Karpas-422 (cell line): ENCODE measurements around the gene LARGE1. TPM values are rescaled to one million over a fixed set of nuclear protein-coding genes. Genes with fewer than 3 reads are reported as not detected.

Experiments
- DNase-seq: peaks from one replicate; pipeline ENCODE4 v3.0.0-alpha.2; 2015
- H2AFZ ChIP-seq: fragments of 200-600 bp; sonication (generic); 2 replicates; pipeline ENCODE4 v1.6.1; 2014; ENCODE audit warnings: antibody characterized with exemption, low read length, mixed read lengths
- H3K27ac ChIP-seq: fragments of 200-600 bp; sonication (generic); 2 replicates; pipeline ENCODE4 v1.5.1; 2014; ENCODE audit warnings: mild to moderate bottlenecking, low read length, moderate library complexity
- H3K27me3 ChIP-seq: fragments of 200-600 bp; sonication (generic); 2 replicates; pipeline ENCODE4 v1.6.1; 2014; ENCODE audit warnings: low read length, mixed read lengths
- H3K36me3 ChIP-seq: fragments of 200-600 bp; sonication (generic); 2 replicates; pipeline ENCODE4 v1.6.1; 2014; ENCODE audit warnings: low read length, mixed read lengths; ENCODE audit not compliant: insufficient read depth
- H3K4me1 ChIP-seq: fragments of 200-600 bp; sonication (generic); 2 replicates; pipeline ENCODE4 v1.6.1; 2014; ENCODE audit warnings: mild to moderate bottlenecking, low read length, mixed read lengths
- H3K4me2 ChIP-seq: fragments of 200-600 bp; sonication (generic); 2 replicates; pipeline ENCODE4 v1.6.1; 2014; ENCODE audit warnings: low read length, low read depth, mild to moderate bottlenecking; ENCODE audit not compliant: poor library complexity, severe bottlenecking
- H3K4me3 ChIP-seq: fragments of 200-600 bp; sonication (generic); 2 replicates; pipeline ENCODE4 v1.5.1; 2014; ENCODE audit warnings: mild to moderate bottlenecking, antibody characterized with exemption, low read length, mixed read lengths
- H3K79me2 ChIP-seq: fragments of 200-600 bp; sonication (generic); 2 replicates; pipeline ENCODE4 v1.6.1; 2014; ENCODE audit warnings: mild to moderate bottlenecking, low read length, mixed read lengths
- H3K9ac ChIP-seq: fragments of 200-600 bp; sonication (generic); 2 replicates; pipeline ENCODE4 v1.6.0; 2014; ENCODE audit warnings: low read length
- H3K9me2 ChIP-seq: fragments of 200-600 bp; sonication (generic), shearing (Covaris generic); replicated peaks from 2 replicates; pipeline ENCODE4 v1.6.0; 2014; ENCODE audit warnings: mild to moderate bottlenecking, low read length, moderate library complexity; ENCODE audit not compliant: insufficient read depth
- H3K9me3 ChIP-seq: fragments of 300-700, 200-600 bp; sonication (generic); 2 replicates; pipeline ENCODE4 v1.6.1; 2014; ENCODE audit warnings: low read length, mixed read lengths
- H4K20me1 ChIP-seq: fragments of 200-600 bp; sonication (generic); 2 replicates; pipeline ENCODE4 v1.6.1; 2014; ENCODE audit warnings: mild to moderate bottlenecking, antibody characterized with exemption, low read length, low read depth; ENCODE audit not compliant: insufficient read depth
- total RNA-seq: library from RNA; depleted of rRNA; stranded (reverse); fragments of >200 nt; shearing (Covaris generic); gene quantifications from 2 replicates; pipeline ENCODE4 v1.2.3, GENCODE V29; 2014; ENCODE audit warnings: low replicate concordance

LARGE1 gene
- total RNA-seq, 1 experiment from 2014 or later, result 0.15 TPM

DNA sequence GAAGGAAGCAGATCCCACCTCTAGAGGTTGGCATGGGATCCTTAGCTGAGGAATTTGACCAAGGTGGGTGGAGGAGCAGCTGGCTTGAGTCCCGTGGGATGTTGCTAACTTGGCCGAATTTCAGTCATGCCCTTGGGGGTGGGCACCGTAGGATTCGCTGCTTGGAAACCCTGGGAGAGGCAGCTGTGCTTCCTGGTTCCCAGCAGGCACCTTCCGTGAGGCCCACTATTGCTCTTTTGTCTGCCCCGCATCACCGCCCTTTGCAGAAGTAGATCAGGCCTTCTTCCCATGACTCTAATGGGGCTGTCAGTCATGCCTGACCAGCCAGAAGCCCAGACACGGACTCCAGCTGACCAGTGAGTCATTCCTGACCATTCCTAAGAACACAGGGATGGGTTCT lies 569.8 kb downstream of the LARGE1 start:
- DNase-seq, result no peak
- Histone ChIP-seq H3K4me1 (no peaks in the 10 kb centered on the region), H3K9me2 (no peaks in the 10 kb centered on the region; the same call in 1 of the 2 replicates), H3K36me3 (no peaks in the 10 kb centered on the region), H3K4me2 (no peak overlapping the region), H3K9ac (no peak overlapping the region), H4K20me1 (no peaks in the 10 kb centered on the region), H3K27ac (no peak overlapping the region), H3K9me3 (no peaks in the 10 kb centered on the region), H3K4me3 (no peak overlapping the region), H3K27me3 (no peaks in the 10 kb centered on the region), H3K79me2 (no peaks in the 10 kb centered on the region), H2AFZ (no peak overlapping the region)

DNA sequence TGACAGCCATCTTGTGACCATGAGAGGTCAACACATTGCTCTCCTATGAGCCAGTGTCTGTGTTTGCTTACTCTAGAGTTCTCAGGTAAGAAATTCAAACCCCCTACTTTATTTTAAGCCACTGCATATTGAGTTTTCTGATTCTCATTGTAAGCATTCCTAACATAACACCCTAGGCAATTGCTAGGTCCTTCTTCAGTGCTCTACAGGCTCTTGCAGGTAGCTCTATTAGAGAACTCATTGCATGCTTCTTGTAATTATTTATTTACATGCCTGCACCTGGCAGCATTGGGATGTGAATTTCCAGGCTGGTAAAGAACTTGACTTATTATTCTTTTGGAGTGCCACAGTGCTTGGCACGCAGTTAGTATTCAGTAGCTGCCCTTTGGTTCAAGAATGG lies 573.3 kb downstream of the LARGE1 start:
- Histone ChIP-seq H3K27me3 (no peaks in the 10 kb centered on the region), H3K4me3 (no peak overlapping the region), H4K20me1 (no peaks in the 10 kb centered on the region), H2AFZ (no peak overlapping the region), H3K79me2 (no peaks in the 10 kb centered on the region), H3K9me3 (no peaks in the 10 kb centered on the region), H3K4me2 (no peak overlapping the region), H3K36me3 (no peaks in the 10 kb centered on the region), H3K4me1 (no peaks in the 10 kb centered on the region), H3K9me2 (no peaks in the 10 kb centered on the region; the same call in 1 of the 2 replicates), H3K27ac (no peak overlapping the region), H3K9ac (no peak overlapping the region)
- no peak for DNase-seq

GRCh38 chr22:33341611-33342010 lies 578.7 kb downstream of the LARGE1 start:
- no peak for DNase-seq
- H3K4me2 ChIP-seq, result no peak overlapping the region

DNA sequence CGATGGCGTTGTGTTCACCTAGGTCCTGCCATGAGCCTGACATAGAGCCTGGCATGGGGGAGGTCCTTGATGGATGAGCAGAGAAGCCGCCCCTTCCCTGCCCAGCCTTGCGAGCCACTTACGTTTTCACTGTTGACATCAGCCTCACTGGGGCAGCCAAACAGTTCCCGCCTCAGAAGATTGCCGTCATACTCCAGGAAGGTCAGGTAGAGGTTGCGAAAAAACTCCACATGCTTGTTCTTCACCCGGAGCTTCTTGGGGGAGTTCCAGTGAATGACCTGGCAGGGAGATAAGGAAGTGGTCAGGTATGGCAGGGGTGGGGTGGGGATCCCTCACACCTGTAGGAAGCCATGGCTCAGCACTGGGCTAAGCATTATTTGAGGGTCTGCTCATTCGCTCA lies 582.8 kb downstream of the LARGE1 start:
- Histone ChIP-seq H3K36me3 (no peaks in the 10 kb centered on the region), H3K9me3 (no peaks in the 10 kb centered on the region), H3K4me3 (no peak overlapping the region), H3K9ac (no peak overlapping the region), H3K4me2 (no peak overlapping the region), H3K27me3 (no peaks in the 10 kb centered on the region), H3K4me1 (no peaks in the 10 kb centered on the region), H2AFZ (no peak overlapping the region), H4K20me1 (no peaks in the 10 kb centered on the region), H3K27ac (no peak overlapping the region), H3K9me2 (no peaks in the 10 kb centered on the region), H3K79me2 (no peaks in the 10 kb centered on the region)
- DNase-seq, result no peak

More at GRCh38 chr22:33341611-33342010, 578.7 kb downstream of the LARGE1 start:
- no peak overlapping the region for H3K4me3 ChIP-seq
- H3K9me2 ChIP-seq, result no peaks in the 10 kb centered on the region
- no peak overlapping the region for H3K27ac ChIP-seq
- no peak overlapping the region for H3K9ac ChIP-seq
- no peaks in the 10 kb centered on the region for H3K36me3 ChIP-seq
- H4K20me1 ChIP-seq, result no peaks in the 10 kb centered on the region
- H3K79me2 ChIP-seq, result no peaks in the 10 kb centered on the region
- no peak overlapping the region for H2AFZ ChIP-seq
- H3K27me3 ChIP-seq, result no peaks in the 10 kb centered on the region
- no peaks in the 10 kb centered on the region for H3K9me3 ChIP-seq
- no peaks in the 10 kb centered on the region for H3K4me1 ChIP-seq

DNA sequence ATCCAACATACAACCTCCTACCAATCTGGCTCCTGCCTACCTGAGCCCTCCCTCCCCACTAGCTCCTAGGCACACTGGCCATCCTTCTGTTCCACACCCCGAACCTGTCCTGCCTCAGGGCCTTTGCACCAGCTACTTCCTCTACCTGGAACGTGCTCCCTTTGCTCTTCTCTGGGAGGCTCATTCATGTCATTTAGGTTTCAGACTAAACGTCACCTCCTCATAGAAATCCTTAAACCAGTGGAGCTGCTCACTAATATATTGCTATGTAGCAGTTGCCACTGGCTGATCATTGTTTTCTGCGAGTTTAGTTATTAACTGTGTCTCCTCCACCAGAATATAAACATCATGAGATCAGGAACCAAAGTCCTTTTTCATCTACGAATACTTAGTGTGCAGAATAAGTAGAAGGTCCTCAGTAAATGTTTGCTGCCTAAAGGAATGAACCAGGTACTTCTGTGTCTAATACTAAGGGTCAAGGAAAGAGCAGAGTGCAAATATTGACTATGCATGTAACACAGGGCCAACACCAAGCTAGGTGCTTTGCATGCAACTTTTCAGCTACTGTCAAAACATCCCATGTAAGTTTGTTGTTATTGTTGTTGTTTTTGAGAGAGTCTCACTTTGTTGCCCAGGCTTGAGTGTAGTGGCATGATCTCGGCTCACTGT lies 584.5 kb downstream of the LARGE1 start:
- no peak overlapping the region for H3K4me2 ChIP-seq
- H3K4me1 ChIP-seq, result no peaks in the 10 kb centered on the region
- H3K27me3 ChIP-seq, result no peaks in the 10 kb centered on the region
- no peaks in the 10 kb centered on the region for H3K36me3 ChIP-seq
- H3K9me2 ChIP-seq, result no peaks in the 10 kb centered on the region
- H3K9me3 ChIP-seq, result no peaks in the 10 kb centered on the region
- no peaks in the 10 kb centered on the region for H4K20me1 ChIP-seq
- no peaks in the 10 kb centered on the region for H3K79me2 ChIP-seq
- H3K9ac ChIP-seq, result no peak overlapping the region
- H2AFZ ChIP-seq, result no peak overlapping the region
- no peak overlapping the region for H3K27ac ChIP-seq
- no peak overlapping the region for H3K4me3 ChIP-seq
- no peak for DNase-seq

DNA sequence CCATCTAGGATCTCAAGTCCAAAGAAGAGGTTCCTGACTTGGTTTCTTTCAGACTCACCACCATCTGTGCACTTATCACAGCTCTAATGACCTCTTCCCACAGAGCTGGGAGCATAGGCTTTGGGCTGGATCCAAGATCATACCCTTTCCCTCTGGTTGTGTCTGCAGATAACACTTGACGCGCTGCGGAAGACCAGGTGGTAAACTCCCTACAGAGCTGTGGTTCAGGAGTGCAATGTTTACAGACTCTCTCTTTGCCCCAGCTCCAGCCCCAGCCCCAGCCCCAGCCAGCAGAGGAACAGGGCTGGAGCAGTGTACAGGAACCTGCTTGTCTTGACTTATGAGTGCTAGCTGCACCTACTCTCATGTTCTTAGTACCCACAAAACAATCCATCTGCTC lies 587.7 kb downstream of the LARGE1 start:
- Histone ChIP-seq H3K36me3 (no peaks in the 10 kb centered on the region), H4K20me1 (no peaks in the 10 kb centered on the region), H3K9me3 (no peaks in the 10 kb centered on the region), H3K9ac (no peak overlapping the region), H3K9me2 (no peaks in the 10 kb centered on the region), H3K4me2 (no peak overlapping the region), H3K79me2 (no peaks in the 10 kb centered on the region), H2AFZ (no peak overlapping the region), H3K4me1 (no peaks in the 10 kb centered on the region), H3K27me3 (no peaks in the 10 kb centered on the region), H3K4me3 (no peak overlapping the region), H3K27ac (no peak overlapping the region)
- DNase-seq, result no peak

- H3K4me2 ChIP-seq, result no peak overlapping the region
- H3K9me2 ChIP-seq, result no peaks in the 10 kb centered on the region
- no peak overlapping the region for H2AFZ ChIP-seq
- H3K27me3 ChIP-seq, result no peaks in the 10 kb centered on the region
- H3K9me3 ChIP-seq, result no peaks in the 10 kb centered on the region
- no peak overlapping the region for H3K27ac ChIP-seq
- no peak overlapping the region for H3K9ac ChIP-seq
- H3K79me2 ChIP-seq, result no peaks in the 10 kb centered on the region
- no peaks in the 10 kb centered on the region for H3K36me3 ChIP-seq
- H4K20me1 ChIP-seq, result no peaks in the 10 kb centered on the region
- H3K4me3 ChIP-seq, result no peak overlapping the region
- H3K4me1 ChIP-seq, result no peaks in the 10 kb centered on the region; the same call in 1 of the 2 replicates
- no peak for DNase-seq
These were observed 589.3 kb downstream of the LARGE1 start for GRCh38 chr22:33331017-33331416.

DNA sequence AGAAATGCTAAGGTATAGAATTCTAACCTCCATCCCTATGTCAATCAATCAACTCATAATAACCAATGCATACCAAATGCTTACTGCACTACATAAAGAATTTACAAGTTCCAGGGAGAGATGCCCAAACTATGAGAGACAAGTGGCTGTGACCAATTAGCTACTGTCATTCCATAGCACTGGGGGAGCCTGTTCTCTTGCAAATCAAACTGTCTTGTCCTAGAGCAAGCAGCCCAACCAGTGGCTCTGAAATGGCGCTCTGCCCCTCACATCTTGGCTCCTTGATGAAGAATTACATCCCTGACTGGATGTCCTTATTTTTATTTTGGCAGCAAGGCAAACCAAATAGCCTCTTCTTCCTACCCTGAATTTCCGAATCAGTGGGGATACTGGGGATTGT lies 589.7 kb downstream of the LARGE1 start:
- Histone ChIP-seq H3K4me1 (peaks cover 5% of the 10 kb centered on the region), H3K4me3 (no peak overlapping the region), H3K27me3 (no peaks in the 10 kb centered on the region), H3K4me2 (no peak overlapping the region), H3K79me2 (no peaks in the 10 kb centered on the region), H4K20me1 (no peaks in the 10 kb centered on the region), H3K36me3 (no peaks in the 10 kb centered on the region), H3K9me3 (no peaks in the 10 kb centered on the region), H3K9ac (no peak overlapping the region), H2AFZ (no peak overlapping the region), H3K9me2 (no peaks in the 10 kb centered on the region), H3K27ac (no peak overlapping the region)
- DNase-seq, result no peak
